HK-2 (cell line): ENCODE results near the gene ABCA2.

Experiments used
- DNase-seq: peaks from one replicate; pipeline ENCODE4 v3.0.0-alpha.2; 2018; ENCODE audit not compliant: unreplicated experiment

ABCA2 gene

DNA sequence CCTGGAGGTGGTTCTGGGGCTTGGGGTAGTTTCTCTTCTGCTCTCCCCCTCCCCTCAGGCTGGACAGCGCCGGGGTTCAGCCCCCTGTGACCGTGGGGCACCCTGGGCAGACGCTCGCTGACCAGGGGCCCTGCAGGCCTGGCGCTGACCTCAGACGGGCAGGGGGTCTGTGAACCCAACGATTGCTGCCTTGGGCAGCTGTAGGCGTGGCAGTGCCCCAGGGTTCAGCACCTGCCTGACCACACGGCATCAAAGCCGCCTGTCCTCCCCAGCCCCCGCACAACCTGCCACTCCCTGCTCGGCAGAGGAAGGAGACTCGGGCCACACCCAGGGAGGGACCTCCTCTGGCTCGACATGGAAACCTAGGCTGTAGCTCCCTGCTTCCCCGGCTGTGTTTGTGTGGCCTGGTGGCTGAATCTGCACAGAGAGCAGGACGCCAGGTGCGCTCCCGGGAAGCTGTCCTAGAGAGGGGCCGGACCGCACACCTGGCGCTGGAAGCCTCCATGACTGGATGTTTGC lies 63.8 kb downstream of the ABCA2 start:
- DNase-seq: no peak

- DNase-seq: no peak
These were observed 64.3 kb downstream of the ABCA2 start for GRCh38 chr9:136963751-136964150.

DNA sequence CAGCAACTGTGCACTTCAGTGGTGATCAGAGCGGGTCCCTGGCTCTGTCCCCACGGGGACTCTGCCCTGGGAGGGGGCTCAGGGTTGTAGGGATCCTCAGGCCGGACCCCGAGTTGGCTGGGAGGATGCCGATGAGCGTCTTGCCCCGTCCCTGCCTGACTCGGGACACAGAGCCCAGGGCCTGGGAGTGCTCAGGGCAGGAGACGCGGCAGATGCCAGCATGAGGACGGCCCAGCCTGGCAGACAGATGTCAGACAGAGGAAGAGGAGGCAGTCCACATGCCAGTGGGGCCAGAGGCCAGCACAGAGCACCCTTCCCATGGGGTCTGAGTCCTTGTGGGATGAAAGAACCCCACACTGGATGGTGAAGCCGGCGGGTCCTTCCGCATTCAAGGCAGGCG lies 64.7 kb downstream of the ABCA2 start:
- no peak for DNase-seq

DNA sequence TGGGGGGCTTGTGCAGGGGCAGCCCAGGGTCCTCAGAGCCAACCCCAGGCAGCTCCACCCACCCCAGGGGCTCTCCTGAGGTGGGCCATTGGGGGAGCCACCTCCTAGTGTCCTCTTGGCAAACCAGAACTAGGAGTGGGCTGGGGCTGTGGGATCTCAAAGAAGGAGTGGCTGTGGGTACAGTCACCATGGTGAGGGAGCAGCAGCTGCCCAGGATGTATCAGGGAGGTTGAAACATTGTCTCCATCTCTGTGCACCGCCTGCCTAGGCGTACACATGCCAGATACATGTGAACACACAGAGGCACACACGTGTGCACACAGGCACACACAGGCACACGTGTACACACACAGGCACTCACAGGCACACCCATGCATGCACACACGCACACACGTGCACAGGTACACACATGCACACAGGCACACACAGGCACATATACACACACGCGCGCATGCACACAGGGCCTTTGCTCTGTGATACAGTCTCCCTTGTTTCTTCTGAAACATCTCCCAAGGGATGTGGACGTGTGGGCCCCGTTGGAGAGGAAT lies 65.3 kb downstream of the ABCA2 start:
- DNase-seq: no peak

- no peak for DNase-seq
These were observed 65.9 kb downstream of the ABCA2 start for GRCh38 chr9:136962163-136962562.

- no peak for DNase-seq
These were observed 66.6 kb downstream of the ABCA2 start for GRCh38 chr9:136961279-136962065.

DNA sequence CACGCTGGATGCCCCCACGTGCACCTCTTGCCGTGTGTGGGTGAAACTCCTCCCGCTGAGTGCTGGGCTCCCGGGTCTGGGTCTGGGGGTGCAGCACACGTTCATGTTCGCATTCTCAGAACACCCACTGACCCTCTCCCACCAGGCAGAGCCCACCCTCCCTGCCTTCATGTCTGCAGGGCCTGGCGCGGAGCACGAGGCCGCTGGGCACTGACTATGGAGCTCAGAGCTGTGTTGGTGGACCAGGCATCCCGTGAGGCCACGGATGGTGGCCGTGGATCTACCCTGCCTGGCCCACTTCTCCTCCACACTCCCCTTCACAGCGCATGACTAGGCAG lies 67.1 kb downstream of the ABCA2 start:
- DNase-seq: no peak

- no peak for DNase-seq
These were observed 67.7 kb downstream of the ABCA2 start for GRCh38 chr9:136960212-136960937.

DNA sequence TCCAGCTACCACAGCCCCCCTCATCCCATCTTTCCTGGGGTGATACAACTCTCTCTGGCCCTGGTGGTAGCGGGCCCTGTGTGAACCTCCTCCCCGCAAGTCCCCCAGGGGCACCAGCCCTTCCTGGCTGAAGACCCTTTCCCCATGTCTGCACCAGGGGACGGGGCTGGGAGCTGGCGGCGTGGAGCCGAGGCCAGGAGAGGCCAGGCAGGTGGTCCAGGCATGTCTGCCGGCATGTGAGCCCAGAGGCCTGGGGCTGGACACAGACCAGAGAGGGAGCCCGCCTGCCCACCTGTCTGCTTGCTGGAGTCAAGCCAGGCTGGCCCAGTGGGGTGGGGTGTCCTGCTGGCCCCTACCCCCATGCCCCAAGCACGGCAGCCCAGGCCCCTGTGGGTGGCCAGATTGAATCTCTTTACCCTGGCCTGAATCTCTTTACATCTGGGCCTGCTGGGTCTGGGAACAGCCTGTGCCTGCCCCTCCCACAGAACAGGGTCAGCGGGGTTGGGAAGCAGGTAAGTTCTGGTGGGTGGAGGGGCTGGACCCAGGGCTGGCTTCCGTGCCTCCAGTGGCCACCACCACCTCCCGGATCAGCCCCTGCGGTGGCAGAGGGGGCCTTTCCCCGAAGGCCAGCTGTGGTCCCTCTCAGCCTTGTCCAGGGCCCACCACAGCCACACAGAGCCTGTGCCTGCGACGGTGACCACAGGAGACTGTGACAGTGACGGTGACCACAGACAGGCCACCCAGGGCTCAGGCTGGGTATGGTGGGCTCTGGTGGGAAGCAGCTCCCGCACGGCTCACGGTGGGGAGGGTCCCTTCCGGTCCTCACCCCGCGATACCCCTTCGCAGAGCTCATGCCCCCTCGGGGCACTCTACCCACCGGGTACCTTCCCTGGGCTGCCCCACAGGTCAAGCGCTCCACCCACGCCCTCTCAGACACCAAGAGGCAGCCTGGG lies 68.9 kb downstream of the ABCA2 start:
- DNase-seq: no peak

GRCh38 chr9:136958473-136958872 lies 69.6 kb downstream of the ABCA2 start:
- no peak for DNase-seq

- DNase-seq: no peak
These were observed 70.1 kb downstream of the ABCA2 start for GRCh38 chr9:136957901-136958300.

GRCh38 chr9:136957461-136957860 lies 70.6 kb downstream of the ABCA2 start:
- no peak for DNase-seq
